GM12865 (cell line): ENCODE measurements around the gene PRIM2.
"Not testable (repeated sequence)": the region's sequence is repeated elsewhere in the genome, so short reads cannot be mapped to it uniquely, and the experiment has no call there.

ENCODE experiments used
- DNase-seq: peaks from one replicate; pipeline ENCODE4 v3.0.0; 2010; ENCODE audit warnings: low read depth
- H3K4me3 ChIP-seq: 2 replicates; pipeline ENCODE4 v1.5.1; 2011; ENCODE audit warnings: mild to moderate bottlenecking, low read depth, low read length, control low read depth
- CTCF ChIP-seq: IDR thresholded peaks from 2 replicates; pipeline ENCODE4 v1.5.1; 2011; ENCODE audit warnings: low read length, control low read depth, low read depth, inconsistent platforms; ENCODE audit not compliant: insufficient read depth; ENCODE audit errors: missing control alignments

Gene PRIM2

GRCh38 chr6:57579489-57579888 lies 262.1 kb downstream of the PRIM2 start:
- H3K4me3 ChIP-seq, DNase-seq: not testable (repeated sequence)
- TF ChIP-seq CTCF = peak; percentile 7

- not testable (repeated sequence) for DNase-seq, H3K4me3 ChIP-seq
Observed at GRCh38 chr6:57581586-57581985, 264.2 kb downstream of the PRIM2 start.

GRCh38 chr6:57601105-57601504 lies 283.7 kb downstream of the PRIM2 start:
- DNase-seq, H3K4me3 ChIP-seq: not testable (repeated sequence)

GRCh38 chr6:57605303-57605702 lies 287.9 kb downstream of the PRIM2 start:
- not testable (repeated sequence) for DNase-seq, H3K4me3 ChIP-seq

- not testable (repeated sequence) for DNase-seq, H3K4me3 ChIP-seq
Observed at GRCh38 chr6:57606331-57606730, 288.9 kb downstream of the PRIM2 start.

GRCh38 chr6:57610612-57611011 lies 293.2 kb downstream of the PRIM2 start:
- DNase-seq, H3K4me3 ChIP-seq: not testable (repeated sequence)

- DNase-seq, H3K4me3 ChIP-seq: not testable (repeated sequence)
Observed at GRCh38 chr6:57618959-57619358, 301.5 kb downstream of the PRIM2 start.

GRCh38 chr6:57631773-57632172 lies 314.3 kb downstream of the PRIM2 start:
- not testable (repeated sequence) for DNase-seq, H3K4me3 ChIP-seq

- not testable (repeated sequence) for DNase-seq, H3K4me3 ChIP-seq
Observed at GRCh38 chr6:57658526-57658925, 341.1 kb downstream of the PRIM2 start.

- DNase-seq, H3K4me3 ChIP-seq: not testable (repeated sequence)
Observed at GRCh38 chr6:57659794-57660193, 342.4 kb downstream of the PRIM2 start.

- DNase-seq, H3K4me3 ChIP-seq: not testable (repeated sequence)
Observed at GRCh38 chr6:57660940-57661339, 343.5 kb downstream of the PRIM2 start.

GRCh38 chr6:57668108-57668507 lies 350.7 kb downstream of the PRIM2 start:
- not testable (repeated sequence) for H3K4me3 ChIP-seq, DNase-seq

- not testable (repeated sequence) for H3K4me3 ChIP-seq, DNase-seq
Observed at GRCh38 chr6:57671237-57671636, 353.8 kb downstream of the PRIM2 start.

GRCh38 chr6:57671937-57672627 lies 354.7 kb downstream of the PRIM2 start:
- DNase-seq = peak; percentile 2
- H3K4me3 ChIP-seq = not testable (repeated sequence)
- peak; percentile 16 for TF ChIP-seq CTCF

GRCh38 chr6:57673281-57673680 lies 355.9 kb downstream of the PRIM2 start:
- DNase-seq = peak; percentile 1
- not testable (repeated sequence) for H3K4me3 ChIP-seq

- not testable (repeated sequence) for H3K4me3 ChIP-seq
Observed at GRCh38 chr6:57675386-57675785, 358.0 kb downstream of the PRIM2 start.

GRCh38 chr6:57696382-57696781 lies 379.0 kb downstream of the PRIM2 start:
- not testable (repeated sequence) for DNase-seq

More at GRCh38 chr6:57675386-57675785, 358.0 kb downstream of the PRIM2 start:
- DNase-seq = not testable (repeated sequence)

More at GRCh38 chr6:57696382-57696781, 379.0 kb downstream of the PRIM2 start:
- H3K4me3 ChIP-seq = not testable (repeated sequence)
